ENCODE measurements around the gene EDNRA.

EDNRA gene

GRCh38 chr4:147498031-147498660 lies 17.2 kb downstream of the EDNRA start:
- no peak overlapping the region for H3K27ac ChIP-seq (replicated peaks; ENCODE audit: low read length)
- H3K9me3 ChIP-seq (replicated peaks in 1 of 2; ENCODE audit: control insufficient read depth in 2 of 2, insufficient read depth in 1 of 2, low read depth in 1 of 2, low read length in 2 of 2) = no peaks in the 10 kb centered on the region
- H2AFZ ChIP-seq (ENCODE audit: low read length) = no peak overlapping the region
- H4K8ac ChIP-seq (ENCODE audit: low read depth, low read length) = no peak overlapping the region
- no peak overlapping the region for H3K4ac ChIP-seq (ENCODE audit: low read length)
- no peak overlapping the region for H2BK5ac ChIP-seq (ENCODE audit: low read length)
- H3K4me1 ChIP-seq (ENCODE audit: control insufficient read depth in 2 of 2, insufficient read depth in 1 of 2, low read depth in 1 of 2, low read length in 2 of 2) = no peaks in the 10 kb centered on the region
- no peaks in the 10 kb centered on the region for H3K79me1 ChIP-seq (ENCODE audit: low read depth, low read length)
- no peak overlapping the region for H3K23ac ChIP-seq (ENCODE audit: low read depth, low read length, poor library complexity)
- no peaks in the 10 kb centered on the region for H3K36me3 ChIP-seq (replicated peaks in 1 of 2; ENCODE audit: control insufficient read depth in 2 of 2, insufficient read depth in 2 of 2, low read length in 2 of 2)
- peak overlapping the region; percentile 47 for H2BK120ac ChIP-seq (ENCODE audit: low read depth, low read length)
- WGBS, 2 donors (ENCODE audit: extremely low coverage in 2 of 2, insufficient read length in 2 of 2, insufficient replicate concordance in 1 of 2) = no CpG with 5 or more reads among the region's 4 CpGs
- no peak overlapping the region for H2BK15ac ChIP-seq (ENCODE audit: low read length)
- H3K4me2 ChIP-seq (ENCODE audit: insufficient read depth, low read length, poor library complexity, severe bottlenecking) = no peak overlapping the region
- no peak overlapping the region for H2BK12ac ChIP-seq (ENCODE audit: low read length)
- no peak overlapping the region for H3K14ac ChIP-seq (ENCODE audit: low read length)
- no peak overlapping the region for H3K18ac ChIP-seq (ENCODE audit: low read length)
- no peak overlapping the region for H3K9ac ChIP-seq (ENCODE audit: low read depth, low read length, poor library complexity)
- no peak overlapping the region for H2AK5ac ChIP-seq (ENCODE audit: low read depth, low read length)
- DNase-seq (ENCODE audit: low spot score) = no peak
- H4K91ac ChIP-seq (ENCODE audit: low read depth, low read length, poor library complexity) = no peak overlapping the region
- H3K4me3 ChIP-seq (ENCODE audit: low read length in 2 of 2) = no peak overlapping the region
- no peaks in the 10 kb centered on the region for H3K27me3 ChIP-seq (ENCODE audit: control insufficient read depth in 3 of 3, insufficient read depth in 3 of 3, low read depth in 1 of 3, low read length in 3 of 3)

GRCh38 chr4:147508346-147508745 lies 27.4 kb downstream of the EDNRA start:
- H3K9ac ChIP-seq (ENCODE audit: low read depth, low read length, poor library complexity) = no peak overlapping the region
- H2BK15ac ChIP-seq (ENCODE audit: low read length) = no peak overlapping the region
- no peak overlapping the region for H3K18ac ChIP-seq (ENCODE audit: low read length)
- H4K8ac ChIP-seq (ENCODE audit: low read depth, low read length) = no peak overlapping the region
- no peak overlapping the region for H2BK120ac ChIP-seq (ENCODE audit: low read depth, low read length)
- no CpG with 5 or more reads among the region's 2 CpGs for WGBS, 2 donors (ENCODE audit: extremely low coverage in 2 of 2, insufficient read length in 2 of 2, insufficient replicate concordance in 1 of 2)
- no peaks in the 10 kb centered on the region for H3K36me3 ChIP-seq (replicated peaks in 1 of 2; ENCODE audit: control insufficient read depth in 2 of 2, insufficient read depth in 2 of 2, low read length in 2 of 2)
- H4K91ac ChIP-seq (ENCODE audit: low read depth, low read length, poor library complexity) = no peak overlapping the region
- no peak overlapping the region for H3K4ac ChIP-seq (ENCODE audit: low read length)
- no peak overlapping the region for H3K4me3 ChIP-seq (ENCODE audit: low read length in 2 of 2)
- H3K23ac ChIP-seq (ENCODE audit: low read depth, low read length, poor library complexity) = no peak overlapping the region
- no peak overlapping the region for H3K27ac ChIP-seq (replicated peaks; ENCODE audit: low read length)
- H3K9me3 ChIP-seq (replicated peaks in 1 of 2; ENCODE audit: control insufficient read depth in 2 of 2, insufficient read depth in 1 of 2, low read depth in 1 of 2, low read length in 2 of 2) = no peaks in the 10 kb centered on the region
- H3K4me2 ChIP-seq (ENCODE audit: insufficient read depth, low read length, poor library complexity, severe bottlenecking) = no peak overlapping the region
- H3K14ac ChIP-seq (ENCODE audit: low read length) = no peak overlapping the region
- no peak for DNase-seq (ENCODE audit: low spot score)
- no peak overlapping the region for H2BK5ac ChIP-seq (ENCODE audit: low read length)
- H3K79me1 ChIP-seq (ENCODE audit: low read depth, low read length) = no peaks in the 10 kb centered on the region
- no peak overlapping the region for H2BK12ac ChIP-seq (ENCODE audit: low read length)
- H3K4me1 ChIP-seq (ENCODE audit: control insufficient read depth in 2 of 2, insufficient read depth in 1 of 2, low read depth in 1 of 2, low read length in 2 of 2) = no peaks in the 10 kb centered on the region
- H3K27me3 ChIP-seq (ENCODE audit: control insufficient read depth in 3 of 3, insufficient read depth in 3 of 3, low read depth in 1 of 3, low read length in 3 of 3) = no peaks in the 10 kb centered on the region
- H2AK5ac ChIP-seq (ENCODE audit: low read depth, low read length) = no peak overlapping the region
- no peak overlapping the region for H2AFZ ChIP-seq (ENCODE audit: low read length)

GRCh38 chr4:147509386-147509785 lies 28.5 kb downstream of the EDNRA start:
- DNase-seq (ENCODE audit: low spot score) = no peak
- no CpG with 5 or more reads among the region's 2 CpGs for WGBS, 2 donors (ENCODE audit: extremely low coverage in 2 of 2, insufficient read length in 2 of 2, insufficient replicate concordance in 1 of 2)
- no peak overlapping the region for H2BK12ac ChIP-seq (ENCODE audit: low read length)

GRCh38 chr4:147510962-147511668 lies 30.2 kb downstream of the EDNRA start:
- H3K4ac ChIP-seq (ENCODE audit: low read length) = no peak overlapping the region
- H2BK12ac ChIP-seq (ENCODE audit: low read length) = no peak overlapping the region
- no peak overlapping the region for H3K23ac ChIP-seq (ENCODE audit: low read depth, low read length, poor library complexity)
- no peaks in the 10 kb centered on the region for H3K27me3 ChIP-seq (ENCODE audit: control insufficient read depth in 3 of 3, insufficient read depth in 3 of 3, low read depth in 1 of 3, low read length in 3 of 3)
- H3K79me1 ChIP-seq (ENCODE audit: low read depth, low read length) = no peaks in the 10 kb centered on the region
- no peak overlapping the region for H2BK5ac ChIP-seq (ENCODE audit: low read length)
- H3K27ac ChIP-seq (replicated peaks; ENCODE audit: low read length) = no peak overlapping the region
- no peak overlapping the region for H2BK120ac ChIP-seq (ENCODE audit: low read depth, low read length)
- H3K9ac ChIP-seq (ENCODE audit: low read depth, low read length, poor library complexity) = no peak overlapping the region
- H3K14ac ChIP-seq (ENCODE audit: low read length) = no peak overlapping the region
- no peak overlapping the region for H3K4me3 ChIP-seq (ENCODE audit: low read length in 2 of 2)
- H4K91ac ChIP-seq (ENCODE audit: low read depth, low read length, poor library complexity) = no peak overlapping the region
- no peaks in the 10 kb centered on the region for H3K4me1 ChIP-seq (ENCODE audit: control insufficient read depth in 2 of 2, insufficient read depth in 1 of 2, low read depth in 1 of 2, low read length in 2 of 2)
- no peaks in the 10 kb centered on the region for H3K9me3 ChIP-seq (replicated peaks in 1 of 2; ENCODE audit: control insufficient read depth in 2 of 2, insufficient read depth in 1 of 2, low read depth in 1 of 2, low read length in 2 of 2)
- DNase-seq (ENCODE audit: low spot score) = no peak
- WGBS, 2 donors (ENCODE audit: extremely low coverage in 2 of 2, insufficient read length in 2 of 2, insufficient replicate concordance in 1 of 2) = no CpG with 5 or more reads among the region's 2 CpGs
- H2BK15ac ChIP-seq (ENCODE audit: low read length) = no peak overlapping the region
- no peak overlapping the region for H3K18ac ChIP-seq (ENCODE audit: low read length)
- H3K36me3 ChIP-seq (replicated peaks in 1 of 2; ENCODE audit: control insufficient read depth in 2 of 2, insufficient read depth in 2 of 2, low read length in 2 of 2) = no peaks in the 10 kb centered on the region
- H4K8ac ChIP-seq (ENCODE audit: low read depth, low read length) = no peak overlapping the region
- H2AK5ac ChIP-seq (ENCODE audit: low read depth, low read length) = no peak overlapping the region
- H3K4me2 ChIP-seq (ENCODE audit: insufficient read depth, low read length, poor library complexity, severe bottlenecking) = no peak overlapping the region
- H2AFZ ChIP-seq (ENCODE audit: low read length) = no peak overlapping the region

More at GRCh38 chr4:147509386-147509785, 28.5 kb downstream of the EDNRA start:
- Histone ChIP-seq H4K8ac (ENCODE audit: low read depth, low read length) (no peak overlapping the region), H3K9me3 (replicated peaks in 1 of 2; ENCODE audit: control insufficient read depth in 2 of 2, insufficient read depth in 1 of 2, low read depth in 1 of 2, low read length in 2 of 2) (no peaks in the 10 kb centered on the region), H3K27me3 (ENCODE audit: control insufficient read depth in 3 of 3, insufficient read depth in 3 of 3, low read depth in 1 of 3, low read length in 3 of 3) (no peaks in the 10 kb centered on the region), H3K4ac (ENCODE audit: low read length) (no peak overlapping the region), H4K91ac (ENCODE audit: low read depth, low read length, poor library complexity) (no peak overlapping the region), H2AFZ (ENCODE audit: low read length) (no peak overlapping the region), H3K14ac (ENCODE audit: low read length) (no peak overlapping the region), H3K4me2 (ENCODE audit: insufficient read depth, low read length, poor library complexity, severe bottlenecking) (no peak overlapping the region), H3K4me1 (ENCODE audit: control insufficient read depth in 2 of 2, insufficient read depth in 1 of 2, low read depth in 1 of 2, low read length in 2 of 2) (no peaks in the 10 kb centered on the region), H3K36me3 (replicated peaks in 1 of 2; ENCODE audit: control insufficient read depth in 2 of 2, insufficient read depth in 2 of 2, low read length in 2 of 2) (no peaks in the 10 kb centered on the region), H3K9ac (ENCODE audit: low read depth, low read length, poor library complexity) (no peak overlapping the region), H3K79me1 (ENCODE audit: low read depth, low read length) (no peaks in the 10 kb centered on the region), H3K4me3 (ENCODE audit: low read length in 2 of 2) (no peak overlapping the region), H2BK5ac (ENCODE audit: low read length) (no peak overlapping the region), H2BK15ac (ENCODE audit: low read length) (no peak overlapping the region), H3K27ac (replicated peaks; ENCODE audit: low read length) (no peak overlapping the region), H3K18ac (ENCODE audit: low read length) (no peak overlapping the region), H2AK5ac (ENCODE audit: low read depth, low read length) (no peak overlapping the region), H2BK120ac (ENCODE audit: low read depth, low read length) (no peak overlapping the region), H3K23ac (ENCODE audit: low read depth, low read length, poor library complexity) (no peak overlapping the region)
